IPS-20b (cell line): ENCODE data around the gene PSMA3.
A peak's percentile ranks its signal among the peaks of the same experiment; 100 is the strongest.

Experiments
- H3K27ac ChIP-seq: one replicate; pipeline ENCODE4 v1.5.1; 2013; ENCODE audit warnings: low read length
- H3K27me3 ChIP-seq: 2 replicates; pipeline ENCODE4 v1.6.1; 2013; ENCODE audit warnings: mild to moderate bottlenecking, low read length, inconsistent platforms; ENCODE audit not compliant: insufficient read depth
- H3K36me3 ChIP-seq: 2 replicates; pipeline ENCODE4 v1.6.1; 2013; ENCODE audit warnings: low read depth, mild to moderate bottlenecking, inconsistent platforms, low read length, moderate library complexity; ENCODE audit not compliant: insufficient read depth
- H3K4me1 ChIP-seq: 2 replicates; pipeline ENCODE4 v1.6.1; 2013; ENCODE audit warnings: mild to moderate bottlenecking, control low read depth, inconsistent platforms, low read length, moderate library complexity; ENCODE audit not compliant: insufficient read depth
- H3K4me3 ChIP-seq: 2 replicates; pipeline ENCODE4 v1.5.1; 2013; ENCODE audit warnings: mild to moderate bottlenecking, low read length, inconsistent platforms
- H3K9ac ChIP-seq: 2 replicates; pipeline ENCODE4 v1.6.1; 2013; ENCODE audit warnings: low read depth, mild to moderate bottlenecking, inconsistent platforms, low read length, moderate library complexity
- H3K9me3 ChIP-seq: 2 replicates; pipeline ENCODE4 v1.6.1; 2013; ENCODE audit warnings: mild to moderate bottlenecking, low read depth, low read length, inconsistent platforms; ENCODE audit not compliant: insufficient read depth

PSMA3 gene

DNA sequence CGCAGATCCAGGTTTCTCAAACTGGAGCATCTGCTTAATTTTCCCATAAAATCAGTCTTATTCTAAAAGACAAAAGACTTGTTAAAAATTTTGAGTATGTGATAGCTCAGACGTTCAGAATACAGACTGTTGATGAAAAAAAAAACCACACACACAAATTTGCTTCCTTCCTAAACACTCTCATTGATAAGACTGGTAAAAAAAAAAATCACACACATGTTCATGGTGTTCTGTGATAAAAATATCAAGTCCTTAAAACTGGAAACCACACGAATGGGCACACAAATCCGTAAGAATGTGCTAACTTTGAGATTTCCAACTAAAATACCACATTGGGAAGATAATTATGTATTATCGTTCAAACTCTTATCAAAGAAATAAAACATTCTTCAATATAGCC lies 47.0 kb downstream of the PSMA3 start:
- no peak overlapping the region for H3K9ac ChIP-seq
- H3K4me3 ChIP-seq: no peak overlapping the region
- no peak overlapping the region for H3K27ac ChIP-seq
- peaks cover 88% of the 10 kb centered on the region for H3K36me3 ChIP-seq
- H3K27me3 ChIP-seq: no peaks in the 10 kb centered on the region
- peaks cover 5% of the 10 kb centered on the region; the same call in 1 of the 2 replicates for H3K4me1 ChIP-seq
- no peaks in the 10 kb centered on the region for H3K9me3 ChIP-seq

DNA sequence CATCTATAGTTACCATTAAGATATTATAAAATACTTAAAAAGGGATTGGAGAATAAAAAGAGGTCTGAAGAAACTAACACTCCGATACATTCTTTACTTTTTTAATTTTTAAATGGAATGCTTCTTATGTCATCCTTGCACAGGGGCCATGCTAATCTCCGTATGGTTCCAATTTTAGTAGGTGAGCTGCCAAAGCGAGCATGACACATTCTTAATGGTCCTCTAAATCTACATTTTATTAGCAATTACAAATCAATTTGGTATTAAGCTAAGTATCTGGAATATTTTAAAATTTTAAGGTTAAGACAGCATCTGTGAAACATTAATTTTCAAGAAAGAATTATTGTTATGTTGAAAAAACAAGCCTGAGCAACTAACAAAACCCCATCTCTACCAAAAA lies 47.5 kb downstream of the PSMA3 start:
- H3K9ac ChIP-seq: no peak overlapping the region
- H3K27ac ChIP-seq: no peak overlapping the region
- peaks cover 82% of the 10 kb centered on the region for H3K36me3 ChIP-seq
- no peaks in the 10 kb centered on the region for H3K27me3 ChIP-seq
- H3K4me3 ChIP-seq: no peak overlapping the region
- H3K9me3 ChIP-seq: no peaks in the 10 kb centered on the region
- peaks cover 5% of the 10 kb centered on the region; the same call in 1 of the 2 replicates for H3K4me1 ChIP-seq

GRCh38 chr14:58294201-58294600 lies 49.6 kb downstream of the PSMA3 start:
- H3K9me3 ChIP-seq: no peaks in the 10 kb centered on the region
- peaks cover 62% of the 10 kb centered on the region for H3K36me3 ChIP-seq
- no peak overlapping the region for H3K9ac ChIP-seq
- no peak overlapping the region for H3K27ac ChIP-seq
- H3K4me3 ChIP-seq: no peak overlapping the region
- H3K27me3 ChIP-seq: no peaks in the 10 kb centered on the region
- H3K4me1 ChIP-seq: peaks cover 5% of the 10 kb centered on the region; the same call in 1 of the 2 replicates

- Histone ChIP-seq H3K36me3 (peaks cover 43% of the 10 kb centered on the region), H3K9ac (peak overlapping the region; percentile 96; the same call in 1 of the 2 replicates), H3K9me3 (no peaks in the 10 kb centered on the region), H3K4me1 (peaks cover 5% of the 10 kb centered on the region; the same call in 1 of the 2 replicates), H3K27ac (no peak overlapping the region), H3K27me3 (no peaks in the 10 kb centered on the region), H3K4me3 (peak overlapping the region; percentile 94)
Observed at GRCh38 chr14:58296726-58297125, 52.1 kb downstream of the PSMA3 start.

GRCh38 chr14:58297412-58297761 lies 52.7 kb downstream of the PSMA3 start:
- H3K36me3 ChIP-seq: peaks cover 39% of the 10 kb centered on the region
- peak overlapping the region; percentile 96 for H3K9ac ChIP-seq

DNA sequence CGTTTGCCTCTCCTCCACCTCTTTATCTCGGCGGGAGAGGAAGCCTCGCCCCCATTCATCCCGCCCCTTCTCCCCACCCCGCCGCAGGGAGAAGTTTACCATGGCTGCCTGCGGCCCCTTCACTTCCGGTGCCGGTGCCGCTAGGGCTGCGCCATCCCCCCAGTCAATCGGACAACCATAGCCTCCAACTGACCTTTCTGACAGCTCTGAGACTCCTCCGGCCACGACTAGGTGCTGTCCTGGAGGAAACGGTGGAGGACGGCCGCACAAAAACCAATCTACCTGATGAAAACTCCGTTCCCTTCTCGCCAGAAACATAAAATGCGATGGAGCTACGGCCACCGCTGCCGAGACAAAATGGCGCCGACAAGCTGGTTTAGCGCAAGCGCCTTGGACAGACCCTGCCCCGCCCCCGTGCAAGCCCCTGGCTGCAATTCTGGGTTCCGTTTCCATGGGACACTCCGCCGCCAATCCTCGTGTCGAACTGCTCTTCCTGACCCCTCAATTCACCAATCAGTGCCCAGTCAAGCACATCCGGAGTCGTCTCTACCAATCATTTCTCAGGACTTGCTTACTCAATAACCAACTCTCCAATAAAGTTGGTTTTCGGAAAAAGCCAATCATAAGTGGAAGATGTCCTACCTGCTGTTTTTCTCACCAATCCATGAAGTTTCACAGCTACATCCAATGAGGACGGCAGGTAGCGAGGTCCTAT lies 53.3 kb downstream of the PSMA3 start:
- peak overlapping the region; percentile 96 for H3K9ac ChIP-seq
- peaks cover 5% of the 10 kb centered on the region; the same call in 1 of the 2 replicates for H3K4me1 ChIP-seq
- peak overlapping the region; percentile 94 for H3K4me3 ChIP-seq
- H3K27ac ChIP-seq: peak overlapping the region; percentile 74
- no peaks in the 10 kb centered on the region for H3K27me3 ChIP-seq
- H3K9me3 ChIP-seq: no peaks in the 10 kb centered on the region
- peaks cover 34% of the 10 kb centered on the region for H3K36me3 ChIP-seq

More at GRCh38 chr14:58297412-58297761, 52.7 kb downstream of the PSMA3 start:
- Histone ChIP-seq H3K4me3 (peak overlapping the region; percentile 94), H3K27me3 (no peaks in the 10 kb centered on the region), H3K4me1 (peaks cover 5% of the 10 kb centered on the region; the same call in 1 of the 2 replicates), H3K9me3 (no peaks in the 10 kb centered on the region), H3K27ac (no peak overlapping the region)

- Histone ChIP-seq H3K27ac (peak within 1 kb of the TSS; percentile 74), H3K36me3 (peaks cover 33% of the 10 kb centered on the region), H3K4me1 (peaks cover 5% of the 10 kb centered on the region; the same call in 1 of the 2 replicates), H3K9me3 (no peaks in the 10 kb centered on the region), H3K27me3 (no peaks in the 10 kb centered on the region), H3K4me3 (peak within 1 kb of the TSS; percentile 94), H3K9ac (peak within 1 kb of the TSS; percentile 96)
Observed at GRCh38 chr14:58298477-58299400, 54.1 kb downstream of the PSMA3 start, which contains the start of gene ARID4A. Gene ARID4A, plus strand, starts transcription at chr14:58298555. Its CDS starts 1,300 bp downstream, at chr14:58299855.

- H3K27me3 ChIP-seq: no peaks in the 10 kb centered on the region
- peaks cover 33% of the 10 kb centered on the region for H3K36me3 ChIP-seq
- H3K27ac ChIP-seq: no peak overlapping the region
- H3K9me3 ChIP-seq: no peaks in the 10 kb centered on the region
- H3K4me1 ChIP-seq: peaks cover 5% of the 10 kb centered on the region; the same call in 1 of the 2 replicates
- peak overlapping the region; percentile 94 for H3K4me3 ChIP-seq
- peak overlapping the region; percentile 75; the same call in 1 of the 2 replicates for H3K9ac ChIP-seq
Observed at GRCh38 chr14:58299401-58300330, 55.0 kb downstream of the PSMA3 start.

DNA sequence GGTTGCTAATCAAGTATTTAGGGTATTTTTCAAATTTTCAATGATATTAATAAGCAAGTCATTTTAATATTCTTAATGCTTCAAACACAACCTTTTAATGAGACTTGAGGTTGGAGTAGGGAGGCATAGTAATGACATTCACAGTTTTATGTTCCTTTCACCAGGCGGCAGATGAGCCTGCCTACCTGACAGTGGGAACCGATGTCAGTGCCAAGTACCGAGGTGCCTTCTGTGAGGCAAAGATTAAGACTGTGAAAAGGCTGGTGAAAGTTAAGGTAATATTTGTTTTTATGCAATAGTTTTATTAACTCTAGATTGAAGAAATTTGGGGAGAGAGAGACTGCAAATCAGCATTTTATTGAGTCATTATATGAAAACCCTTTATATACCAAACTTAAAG lies 56.8 kb downstream of the PSMA3 start:
- Histone ChIP-seq H3K9me3 (no peaks in the 10 kb centered on the region), H3K27ac (no peak overlapping the region), H3K9ac (no peak overlapping the region), H3K36me3 (peaks cover 41% of the 10 kb centered on the region), H3K4me1 (peaks cover under 1% of the 10 kb centered on the region; the same call in 1 of the 2 replicates), H3K27me3 (no peaks in the 10 kb centered on the region), H3K4me3 (no peak overlapping the region)

- H3K36me3 ChIP-seq: peaks cover 70% of the 10 kb centered on the region
Observed at GRCh38 chr14:58305730-58306129, 61.1 kb downstream of the PSMA3 start.

More at GRCh38 chr14:58305730-58306129, 61.1 kb downstream of the PSMA3 start:
- Histone ChIP-seq H3K9ac (no peak overlapping the region), H3K4me1 (no peaks in the 10 kb centered on the region), H3K9me3 (no peaks in the 10 kb centered on the region), H3K4me3 (no peak overlapping the region), H3K27me3 (no peaks in the 10 kb centered on the region), H3K27ac (no peak overlapping the region)
